Transverse colon (tissue), 4 donors: Measurements from ENCODE around the gene CAB39L. TPM values are rescaled to one million over a fixed set of nuclear protein-coding genes. Genes with fewer than 3 reads are reported as not detected.
A peak's percentile ranks its signal among the peaks of the same experiment; 100 is the strongest.

Experiments used
- DNase-seq: peaks from one replicate; pipeline ENCODE4 v3.0.0-alpha.2; 2019
- H3K27ac ChIP-seq, 4 donors: fragments of 200-600 bp; sonication (generic); 2 replicates each; pipeline ENCODE4 v1.5.1; 2016 to 2018; ENCODE audit warnings: inconsistent platforms in 4 of 4
- H3K27me3 ChIP-seq: fragments of 200-600 bp; sonication (generic); 2 replicates; pipeline ENCODE4 v1.5.1; 2017; ENCODE audit warnings: inconsistent platforms
- H3K36me3 ChIP-seq, 4 donors: fragments of 200-600 bp; sonication (generic); 2 replicates each; pipeline ENCODE4 v1.5.1; 2017 to 2019; ENCODE audit warnings: inconsistent platforms in 4 of 4
- H3K4me1 ChIP-seq, 4 donors: fragments of 200-600 bp; sonication (generic); 2 replicates each; pipeline ENCODE4 v1.5.1; 2017 to 2020; ENCODE audit warnings: inconsistent platforms in 4 of 4
- H3K4me3 ChIP-seq, 4 donors: fragments of 200-600 bp; sonication (generic); 1 replicate in 1 of 4; 2 replicates in 3 of 4; pipeline versions ENCODE4 v1.5.1 to v1.6.1; 2017 to 2019; ENCODE audit warnings: inconsistent platforms in 4 of 4
- H3K9me3 ChIP-seq, 2 donors: fragments of 200-600 bp; sonication (generic); 2 replicates each; pipeline ENCODE4 v1.5.1; 2017 to 2019; ENCODE audit warnings: inconsistent platforms in 2 of 2
- CTCF ChIP-seq, 5 experiments: fragments of 200-600 bp in 3 of 5; fragments of 450-650 bp in 2 of 5; sonication (generic) in 3 of 5; IDR thresholded peaks; 1 replicate in 2 of 5; 2 replicates in 3 of 5; pipeline ENCODE4 v1.5.1; 2016 to 2017; ENCODE audit warnings: antibody characterized with exemption in 5 of 5, inconsistent platforms in 3 of 5, mild to moderate bottlenecking in 2 of 5, moderate library complexity in 1 of 5
- EP300 ChIP-seq: sonication (generic); formaldehyde crosslinking; IDR thresholded peaks from one replicate; pipeline ENCODE4 v1.6.1; 2017; ENCODE audit warnings: antibody characterized with exemption, low read depth
- POLR2A ChIP-seq: fragments of 450-650 bp; IDR thresholded peaks from one replicate; pipeline ENCODE4 v1.6.1; 2016; ENCODE audit warnings: antibody characterized with exemption, mild to moderate bottlenecking, moderate library complexity
- POLR2AphosphoS5 ChIP-seq, 3 donors: sonication (generic); formaldehyde crosslinking; IDR thresholded peaks; one replicate each; pipeline ENCODE4 v1.6.1; 2016; ENCODE audit warnings: antibody characterized with exemption in 3 of 3
- WGBS, 2 donors: methylation state at CpG; one replicate each; pipeline ENCODE4 v1.1.5; 2018; ENCODE audit warnings: low coverage in 1 of 2; 5-methylcytosine and 5-hydroxymethylcytosine counted together
- in situ Hi-C, 4 donors: fragments of 200-750 bp; cut with MboI; loops; one replicate each; pipeline versions ENCODE4 v1.15.0 to v1.15.1; 2017; ENCODE audit warnings: low sequenced_read_pairs in 3 of 4, low pct_ligation_motif_present in 1 of 4, low pct_unique_long_range_greater_than_20kb in 1 of 4
- intact Hi-C: fragments of 100-400 bp; cut with DNase I; formaldehyde crosslinking; loops from one replicate; pipeline ENCODE4 v1.15.1; 2023; ENCODE audit warnings: low total_unique reads
- total RNA-seq, 4 donors: library from RNA; depleted of rRNA; stranded (reverse); fragments of >200 nt; gene quantifications; one replicate each; pipeline ENCODE4 v1.1.0, GENCODE V29; 2016

Gene CAB39L
- total RNA-seq, 4 donors from 2014 or later, result 23.5 to 36.7 (median 25.4) TPM

GRCh38 chr13:49448753-49449152 lies 4.9 kb upstream of the CAB39L start:
- 93 to 100% methylated on average over 2 of the region's 2 CpGs for WGBS, 2 donors
- Histone ChIP-seq H3K9me3 (no peaks in the 10 kb centered on the region), H3K27me3 (no peaks in the 10 kb centered on the region), H3K36me3 (no peaks in the 10 kb centered on the region), H3K4me1 (peaks cover 0 to 47% (median 15%) of the 10 kb centered on the region in 4 donors), H3K4me3 (no peak overlapping the region), H3K27ac (no peak overlapping the region)
- in situ Hi-C loops (loop anchor here in 2 of 4 donors (10.0 to 25.0 kb wide), 2 partner anchors 136 kb away; partner anchors contain the start of gene RCBTB1 (in 1 of the 2)), intact Hi-C loops (no loop called here)
- TF ChIP-seq POLR2A, result no peak
- TF ChIP-seq POLR2AphosphoS5 (IDR thresholded peaks at IDR 0.05), result no peak
- TF ChIP-seq CTCF (IDR thresholded peaks at IDR 0.05), result no peak
- no peak for TF ChIP-seq EP300
- DNase-seq, result no peak

- Histone ChIP-seq H3K36me3 (no peaks in the 10 kb centered on the region), H3K27me3 (no peaks in the 10 kb centered on the region), H3K9me3 (no peaks in the 10 kb centered on the region), H3K4me1 (peaks cover 0 to 55% (median 17%) of the 10 kb centered on the region in 4 donors), H3K4me3 (no peak overlapping the region), H3K27ac (peak overlapping the region in 2 of 4 donors; percentile 96)
- in situ Hi-C loops, result loop anchor here in 2 of 4 donors (10.0 to 25.0 kb wide), 2 partner anchors 134 to 138 kb away; partner anchors contain the start of gene RCBTB1 (in 1 of the 2)
- DNase-seq, result no peak
- TF ChIP-seq POLR2AphosphoS5 (IDR thresholded peaks at IDR 0.05), result no peak
- TF ChIP-seq POLR2A, result no peak
- no peak for TF ChIP-seq EP300
- no peak for TF ChIP-seq CTCF (IDR thresholded peaks at IDR 0.05)
- intact Hi-C loops, result no loop called here
These were observed 2.6 kb upstream of the CAB39L start for GRCh38 chr13:49446473-49446872.

GRCh38 chr13:49444524-49445395 lies 896 bp upstream of the CAB39L start:
- DNase-seq, result peak; percentile 35
- Histone ChIP-seq H3K27ac (peak overlapping the region; percentile 96 to 98 (median 96)), H3K36me3 (no peaks in the 10 kb centered on the region), H3K4me3 (peak overlapping the region; percentile 71 to 83 (median 75)), H3K4me1 (peaks cover 0 to 46% (median 17%) of the 10 kb centered on the region in 4 donors), H3K9me3 (no peaks in the 10 kb centered on the region), H3K27me3 (no peaks in the 10 kb centered on the region)
- in situ Hi-C loops (loop anchor here in 2 of 4 donors (10.0 to 25.0 kb wide), 2 partner anchors 132 to 140 kb away; partner anchors contain the start of gene RCBTB1 (in 1 of the 2)), intact Hi-C loops (no loop called here)
- WGBS, 2 donors, result 0 to 2% methylated on average over 10 to 16 of the region's 29 CpGs
- peak; percentile 6 for TF ChIP-seq POLR2A
- no peak for TF ChIP-seq EP300
- TF ChIP-seq POLR2AphosphoS5 (IDR thresholded peaks at IDR 0.05), result peak; percentile 61 to 83 (median 72)
- TF ChIP-seq CTCF (IDR thresholded peaks at IDR 0.05), result no peak

GRCh38 chr13:49443357-49443703 lies 534 bp downstream of the CAB39L start:
- TF ChIP-seq CTCF (IDR thresholded peaks at IDR 0.05) (no peak), EP300 (no peak), POLR2A (no peak), POLR2AphosphoS5 (IDR thresholded peaks at IDR 0.05) (no peak)
- intact Hi-C loops (no loop called here), in situ Hi-C loops (loop anchor here in 2 of 4 donors (10.0 to 25.0 kb wide), 2 partner anchors 131 to 141 kb away; partner anchors contain the start of gene RCBTB1 (in 1 of the 2))
- Histone ChIP-seq H3K27me3 (no peaks in the 10 kb centered on the region), H3K4me3 (peak overlapping the region; percentile 11 to 83 (median 74)), H3K4me1 (peaks cover 0 to 43% (median 17%) of the 10 kb centered on the region in 4 donors), H3K9me3 (no peaks in the 10 kb centered on the region), H3K27ac (peak overlapping the region; percentile 85 to 96 (median 96)), H3K36me3 (no peaks in the 10 kb centered on the region)
- WGBS, 2 donors, result 18 to 23% methylated on average over 8 to 10 of the region's 10 CpGs
- DNase-seq, result no peak
